Activated naive CD4-positive, alpha-beta T cell treated with anti-CD3 and anti-CD28 coated beads, Interleukin-2, amount 10 ng/mL, durations not matched to agents 7 days and 5 days (primary cell): ENCODE results near the gene C11orf71.

ENCODE experiments used
- CTCF ChIA-PET: fragments of 350-600 bp; sonication (Branson Sonifier 250); formaldehyde crosslinking; loops from one replicate; lab custom pipeline; 2021; ENCODE audit warnings: antibody characterized with exemption; lab: Charles Lee
- DNase-seq: peaks from one replicate; pipeline ENCODE4 v3.0.0-alpha.2; 2020
- H3K27ac Mint-ChIP-seq: one replicate; pipeline ENCODE4 v1.8.0; 2021; ENCODE audit warnings: mild to moderate bottlenecking, moderate library complexity, mixed read lengths
- H3K27me3 Mint-ChIP-seq: one replicate; pipeline ENCODE4 v1.8.0; 2021; ENCODE audit warnings: mild to moderate bottlenecking, mixed read lengths
- H3K36me3 Mint-ChIP-seq: one replicate; pipeline ENCODE4 v1.8.0; 2021; ENCODE audit warnings: mixed read lengths
- H3K4me1 Mint-ChIP-seq: one replicate; pipeline ENCODE4 v1.8.0; 2021; ENCODE audit warnings: mixed read lengths
- H3K4me3 Mint-ChIP-seq: one replicate; pipeline ENCODE4 v1.8.0; 2021; ENCODE audit warnings: mild to moderate bottlenecking, moderate library complexity, mixed read lengths
- H3K9me3 Mint-ChIP-seq: one replicate; pipeline ENCODE4 v1.8.0; 2021; ENCODE audit warnings: mixed read lengths

C11orf71 gene

GRCh38 chr11:114386545-114386944 is 13.8 kb downstream of the C11orf71 start:
- no peak for DNase-seq
- Mint-ChIP-seq H3K27ac (no peak overlapping the region), H3K4me1 (no peaks in the 10 kb centered on the region), H3K36me3 (no peaks in the 10 kb centered on the region), H3K9me3 (no peaks in the 10 kb centered on the region), H3K27me3 (no peaks in the 10 kb centered on the region), H3K4me3 (no peak overlapping the region)
- CTCF ChIA-PET, result interaction anchor here (0.8 kb wide), 1 partner anchor 46 kb away, joined by 3 read pairs; no protein-coding TSS in a partner anchor

- Mint-ChIP-seq H3K4me1 (no peaks in the 10 kb centered on the region), H3K9me3 (no peaks in the 10 kb centered on the region), H3K36me3 (no peaks in the 10 kb centered on the region), H3K27ac (no peak overlapping the region), H3K27me3 (no peaks in the 10 kb centered on the region), H3K4me3 (no peak overlapping the region)
- CTCF ChIA-PET, result interaction anchor here (0.8 kb wide), 1 partner anchor 45 kb away, joined by 3 read pairs; no protein-coding TSS in a partner anchor
- DNase-seq, result no peak
These were observed 14.2 kb downstream of the C11orf71 start for GRCh38 chr11:114386131-114386530.

- CTCF ChIA-PET, result no interaction called here
- no peak overlapping the region for H3K4me3 Mint-ChIP-seq
- H3K27ac Mint-ChIP-seq, result no peak overlapping the region
- no peaks in the 10 kb centered on the region for H3K36me3 Mint-ChIP-seq
- no peaks in the 10 kb centered on the region for H3K9me3 Mint-ChIP-seq
- no peak for DNase-seq
- no peaks in the 10 kb centered on the region for H3K27me3 Mint-ChIP-seq
- H3K4me1 Mint-ChIP-seq, result peaks cover 5% of the 10 kb centered on the region
These were observed 15.8 kb downstream of the C11orf71 start for GRCh38 chr11:114384487-114384886.

GRCh38 chr11:114382509-114382908 is 17.8 kb downstream of the C11orf71 start:
- no peak for DNase-seq
- Mint-ChIP-seq H3K9me3 (no peaks in the 10 kb centered on the region), H3K36me3 (no peaks in the 10 kb centered on the region), H3K4me1 (peaks cover 5% of the 10 kb centered on the region), H3K27ac (no peak overlapping the region), H3K27me3 (no peaks in the 10 kb centered on the region), H3K4me3 (no peak overlapping the region)
- CTCF ChIA-PET, result no interaction called here

GRCh38 chr11:114379394-114380069 is 20.8 kb downstream of the C11orf71 start:
- Mint-ChIP-seq H3K27me3 (no peaks in the 10 kb centered on the region), H3K27ac (no peak overlapping the region), H3K4me1 (peaks cover 5% of the 10 kb centered on the region), H3K36me3 (no peaks in the 10 kb centered on the region), H3K9me3 (no peaks in the 10 kb centered on the region), H3K4me3 (no peak overlapping the region)
- DNase-seq, result no peak
- CTCF ChIA-PET, result interaction anchor here (1.6 to 1.7 kb wide), 2 partner anchors 16 to 39 kb away, joined by 3 read pairs; no protein-coding TSS in a partner anchor

DNA sequence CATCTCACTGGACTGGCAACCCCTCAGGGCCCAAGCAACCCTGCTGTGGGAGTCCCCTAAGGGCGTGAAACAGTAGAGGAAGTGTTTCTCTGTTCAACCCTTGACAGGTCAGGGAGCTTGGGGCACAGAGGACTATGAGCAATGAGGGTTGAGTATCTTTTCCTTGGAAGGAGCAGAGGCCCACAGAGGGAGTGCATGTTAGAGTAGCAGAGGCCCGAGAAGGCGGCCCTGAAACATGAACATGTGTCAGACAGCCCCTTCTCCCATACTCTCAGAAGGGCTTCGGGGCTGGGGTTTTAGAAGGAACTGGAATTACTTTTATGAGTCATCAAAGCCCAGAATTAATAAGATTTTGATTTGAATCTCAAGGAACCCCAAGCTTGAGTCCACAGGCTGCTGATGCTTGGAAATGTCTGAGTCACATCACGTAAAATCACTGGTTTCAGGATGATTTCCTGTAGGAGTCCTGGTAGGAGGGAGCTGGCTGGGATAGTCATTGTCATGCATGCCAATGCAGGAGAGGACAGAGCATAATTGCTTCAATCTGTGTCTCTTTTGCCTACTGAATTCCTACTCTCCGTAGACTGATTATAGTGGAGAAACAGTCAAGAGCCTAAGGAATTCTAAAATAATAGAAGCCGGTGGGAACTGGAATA is 22.6 kb downstream of the C11orf71 start:
- Mint-ChIP-seq H3K27me3 (no peaks in the 10 kb centered on the region), H3K4me1 (peaks cover 5% of the 10 kb centered on the region), H3K9me3 (no peaks in the 10 kb centered on the region), H3K36me3 (no peaks in the 10 kb centered on the region), H3K4me3 (no peak overlapping the region), H3K27ac (no peak overlapping the region)
- CTCF ChIA-PET, result interaction anchor here (1.7 kb wide), 1 partner anchor 37 kb away, joined by 3 read pairs; no protein-coding TSS in a partner anchor
- DNase-seq, result no peak

DNA sequence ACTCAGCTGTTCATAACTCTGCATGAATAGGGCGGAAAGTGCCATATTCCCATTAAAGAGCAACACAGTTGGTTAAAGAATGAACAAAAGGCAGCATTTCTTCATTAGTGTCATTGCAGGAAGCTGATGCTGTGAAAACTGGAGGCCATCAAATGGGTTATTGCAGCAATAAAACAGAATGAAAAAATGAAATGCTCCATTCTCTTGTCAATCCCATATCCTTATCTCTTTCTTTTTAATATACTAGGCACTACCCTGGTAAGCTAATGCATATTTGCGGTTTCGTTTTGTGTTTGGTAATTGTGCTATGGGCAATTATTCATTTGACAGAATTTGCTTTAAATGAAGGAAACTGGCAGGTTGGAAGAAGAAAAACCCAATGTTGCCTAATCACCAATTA is 25.3 kb downstream of the C11orf71 start:
- CTCF ChIA-PET, result no interaction called here
- Mint-ChIP-seq H3K27ac (no peak overlapping the region), H3K4me3 (no peak overlapping the region), H3K36me3 (no peaks in the 10 kb centered on the region), H3K9me3 (no peaks in the 10 kb centered on the region), H3K4me1 (no peaks in the 10 kb centered on the region), H3K27me3 (peaks cover 4% of the 10 kb centered on the region)
- DNase-seq, result no peak

DNA sequence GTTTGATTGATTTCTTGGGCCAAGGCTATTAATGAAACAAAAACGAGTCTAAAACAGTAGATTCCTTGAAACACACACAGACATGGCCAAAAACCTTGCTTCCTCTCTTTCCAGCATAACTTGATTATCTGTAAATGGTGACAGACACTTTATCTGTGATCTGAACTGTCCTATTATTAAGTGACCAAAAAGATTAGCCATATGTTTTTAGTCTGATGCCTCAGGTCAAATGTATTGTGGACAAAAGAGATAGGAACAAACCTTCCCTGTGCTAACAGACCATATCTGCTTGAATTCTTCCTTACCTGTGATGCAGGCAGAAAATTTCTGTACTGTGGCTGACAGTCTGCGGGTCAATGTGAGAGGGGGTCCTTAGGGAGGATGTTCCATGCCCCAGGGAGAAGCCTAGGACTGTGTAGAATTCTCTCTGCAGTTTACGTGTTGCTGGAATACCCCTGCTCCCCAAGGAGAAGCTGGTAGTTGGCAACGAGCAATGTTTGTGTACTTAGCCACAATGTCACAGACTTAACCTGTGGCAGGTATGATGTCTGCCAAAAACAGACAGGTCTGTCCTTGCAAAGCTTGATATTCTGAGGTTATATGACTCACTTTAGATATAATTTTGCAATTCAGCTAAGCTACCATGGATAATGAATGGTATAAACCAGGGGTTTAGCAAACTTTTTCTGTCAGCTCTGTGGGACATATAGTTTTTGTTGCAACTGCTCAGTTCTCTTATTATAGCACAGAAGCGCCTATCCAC is 31.2 kb downstream of the C11orf71 start:
- Mint-ChIP-seq H3K4me1 (no peaks in the 10 kb centered on the region), H3K4me3 (no peak overlapping the region)
- CTCF ChIA-PET, result no interaction called here

DNA sequence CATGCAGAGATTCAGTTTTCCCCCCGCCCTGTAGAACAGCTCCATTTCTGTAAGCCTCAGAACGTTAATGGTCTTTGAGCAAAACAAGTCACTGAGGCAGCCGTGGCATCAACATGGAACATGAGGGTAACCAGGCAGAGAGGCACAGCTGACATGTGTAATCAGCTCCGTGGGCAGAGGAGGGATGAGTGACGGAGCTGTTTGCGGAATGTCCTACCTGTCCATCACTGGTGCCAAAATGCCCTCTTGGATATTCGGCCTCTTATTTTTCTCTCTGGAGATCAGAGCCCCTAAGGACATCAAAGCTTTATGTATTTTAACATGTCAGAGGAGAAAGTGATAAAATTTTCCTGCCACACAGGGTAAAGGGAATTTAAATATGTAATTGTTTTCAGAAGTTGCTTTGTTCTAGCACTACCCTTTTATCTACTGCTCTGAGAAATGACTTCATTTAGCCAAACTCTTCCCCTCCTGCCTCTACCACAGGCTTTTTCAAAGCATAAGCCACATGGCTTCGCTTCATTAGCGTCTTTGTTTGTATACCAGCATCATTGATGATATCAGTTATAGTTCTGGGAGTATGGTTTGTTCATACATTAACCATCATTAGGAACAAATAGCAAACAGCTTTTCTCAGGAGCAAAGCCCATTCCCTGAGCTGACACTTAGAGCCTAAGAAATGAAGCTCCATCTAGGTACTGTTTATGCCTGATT is 32.9 kb downstream of the C11orf71 start:
- peaks cover 8% of the 10 kb centered on the region for H3K27me3 Mint-ChIP-seq
- H3K36me3 Mint-ChIP-seq, result no peaks in the 10 kb centered on the region
- H3K27ac Mint-ChIP-seq, result no peak overlapping the region
- H3K4me1 Mint-ChIP-seq, result no peaks in the 10 kb centered on the region
- CTCF ChIA-PET, result interaction anchor here (0.6 to 1.4 kb wide), 2 partner anchors 20 to 78 kb away, joined by 3 read pairs; no protein-coding TSS in a partner anchor
- H3K9me3 Mint-ChIP-seq, result no peaks in the 10 kb centered on the region
- H3K4me3 Mint-ChIP-seq, result no peak overlapping the region
- no peak for DNase-seq

More for the DNA sequence above, 31.2 kb downstream of the C11orf71 start:
- no peak overlapping the region for H3K27ac Mint-ChIP-seq
- H3K27me3 Mint-ChIP-seq, result peaks cover 9% of the 10 kb centered on the region
- H3K9me3 Mint-ChIP-seq, result no peaks in the 10 kb centered on the region
- DNase-seq, result no peak
- no peaks in the 10 kb centered on the region for H3K36me3 Mint-ChIP-seq

GRCh38 chr11:114366331-114367243 is 33.7 kb downstream of the C11orf71 start:
- no peak overlapping the region for H3K27ac Mint-ChIP-seq

DNA sequence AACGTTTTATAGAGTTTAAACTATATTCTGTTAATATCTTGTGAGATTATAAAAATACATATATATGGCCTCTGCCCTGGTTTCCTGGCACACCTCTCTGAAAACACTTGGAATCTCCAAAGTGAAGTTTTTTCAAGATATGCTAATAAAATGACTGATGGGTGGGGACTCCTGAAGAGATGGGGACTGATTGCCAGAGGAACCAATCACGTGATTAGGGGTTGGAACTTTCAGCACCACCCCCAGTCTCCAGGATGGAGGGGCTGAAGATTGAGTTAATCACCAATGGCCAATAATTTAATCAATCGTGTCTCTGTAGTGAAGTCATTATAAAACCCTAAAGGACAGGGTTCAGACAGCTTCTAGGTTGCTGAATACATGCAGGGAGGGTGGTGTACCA is 37.4 kb downstream of the C11orf71 start:
- Mint-ChIP-seq H3K9me3 (no peaks in the 10 kb centered on the region), H3K27me3 (peaks cover 4% of the 10 kb centered on the region), H3K4me1 (no peaks in the 10 kb centered on the region), H3K27ac (no peak overlapping the region), H3K4me3 (no peak overlapping the region), H3K36me3 (no peaks in the 10 kb centered on the region)
- CTCF ChIA-PET, result no interaction called here
- DNase-seq, result no peak

More at GRCh38 chr11:114366331-114367243, 33.7 kb downstream of the C11orf71 start:
- peaks cover 4% of the 10 kb centered on the region for H3K27me3 Mint-ChIP-seq
- no peaks in the 10 kb centered on the region for H3K4me1 Mint-ChIP-seq
- DNase-seq, result no peak
- CTCF ChIA-PET, result interaction anchor here (1.4 kb wide), 1 partner anchor 19 kb away, joined by 3 read pairs; no protein-coding TSS in a partner anchor
- H3K4me3 Mint-ChIP-seq, result no peak overlapping the region
- no peaks in the 10 kb centered on the region for H3K36me3 Mint-ChIP-seq
- H3K9me3 Mint-ChIP-seq, result no peaks in the 10 kb centered on the region

GRCh38 chr11:114362326-114362725 is 38.0 kb downstream of the C11orf71 start:
- Mint-ChIP-seq H3K9me3 (no peaks in the 10 kb centered on the region), H3K36me3 (no peaks in the 10 kb centered on the region), H3K4me1 (no peaks in the 10 kb centered on the region), H3K4me3 (no peak overlapping the region), H3K27ac (no peak overlapping the region), H3K27me3 (peaks cover 4% of the 10 kb centered on the region)
- CTCF ChIA-PET, result no interaction called here
- DNase-seq, result no peak

GRCh38 chr11:114359342-114359741 is 41.0 kb downstream of the C11orf71 start:
- no peak for DNase-seq
- no peaks in the 10 kb centered on the region for H3K4me1 Mint-ChIP-seq
- H3K4me3 Mint-ChIP-seq, result no peak overlapping the region
- H3K9me3 Mint-ChIP-seq, result no peaks in the 10 kb centered on the region
- no peaks in the 10 kb centered on the region for H3K27me3 Mint-ChIP-seq
- H3K36me3 Mint-ChIP-seq, result no peaks in the 10 kb centered on the region
- no peak overlapping the region for H3K27ac Mint-ChIP-seq
- CTCF ChIA-PET, result no interaction called here
